ENCODE data around the gene GIMAP5.
"Not testable (repeated sequence)": the region's sequence is repeated elsewhere in the genome, so short reads cannot be mapped to it uniquely, and the experiment has no call there.

The GIMAP5 gene

DNA sequence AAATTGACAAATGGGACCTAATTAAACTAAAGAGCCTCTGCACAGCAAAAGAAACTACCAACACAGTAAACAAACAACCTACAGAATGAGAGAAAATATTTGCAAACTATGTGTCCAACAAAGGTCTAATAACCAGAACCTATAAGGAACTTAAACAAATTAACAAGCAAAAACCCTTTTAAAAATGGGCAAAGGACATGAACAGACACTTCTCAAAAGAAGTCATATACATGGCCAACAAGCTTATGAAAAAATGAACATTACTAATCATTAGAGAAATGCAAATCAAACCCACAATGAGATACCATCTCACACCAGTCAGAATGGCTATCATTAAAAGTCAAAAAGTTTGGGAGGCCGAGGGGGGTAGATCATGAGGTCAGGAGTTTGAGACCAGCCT lies 36.9 kb downstream of the GIMAP5 start:
- DNase-seq (ENCODE audit: low spot score) = not testable (repeated sequence)

- no peak for DNase-seq (ENCODE audit: low spot score)
Observed at GRCh38 chr7:150778014-150778737, 41.0 kb downstream of the GIMAP5 start.

DNA sequence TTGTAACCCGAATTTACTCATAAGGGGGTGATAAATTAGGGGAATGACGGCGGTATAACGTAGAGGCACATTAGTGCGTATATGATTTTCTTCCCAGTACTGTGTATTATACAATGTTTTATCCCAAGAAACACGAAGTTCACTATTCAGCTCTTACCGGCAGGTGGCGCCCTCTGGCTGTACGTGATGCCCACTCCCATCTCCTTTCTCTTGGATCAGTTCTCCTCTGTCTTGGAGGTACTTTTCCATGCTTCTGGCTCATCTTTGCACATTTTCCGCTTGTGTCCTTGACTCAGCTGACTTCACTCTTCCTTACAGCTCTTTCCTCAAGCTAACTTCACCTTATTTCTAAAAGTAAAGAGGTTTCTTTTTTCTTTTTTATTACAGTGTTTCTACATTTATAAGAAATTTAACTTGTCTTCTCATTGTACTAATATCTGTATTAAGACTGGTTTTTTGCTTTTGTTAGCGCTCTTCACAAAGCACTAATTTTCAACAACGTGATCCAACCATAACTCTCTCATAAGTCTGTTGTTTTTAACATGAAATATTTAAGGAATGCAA lies 41.6 kb downstream of the GIMAP5 start:
- peak; percentile 55 for DNase-seq (ENCODE audit: low spot score)

GRCh38 chr7:150780292-150780691 lies 43.1 kb downstream of the GIMAP5 start:
- no peak for DNase-seq (ENCODE audit: low spot score)

GRCh38 chr7:150781103-150781502 lies 43.9 kb downstream of the GIMAP5 start:
- DNase-seq (ENCODE audit: low spot score) = no peak

DNA sequence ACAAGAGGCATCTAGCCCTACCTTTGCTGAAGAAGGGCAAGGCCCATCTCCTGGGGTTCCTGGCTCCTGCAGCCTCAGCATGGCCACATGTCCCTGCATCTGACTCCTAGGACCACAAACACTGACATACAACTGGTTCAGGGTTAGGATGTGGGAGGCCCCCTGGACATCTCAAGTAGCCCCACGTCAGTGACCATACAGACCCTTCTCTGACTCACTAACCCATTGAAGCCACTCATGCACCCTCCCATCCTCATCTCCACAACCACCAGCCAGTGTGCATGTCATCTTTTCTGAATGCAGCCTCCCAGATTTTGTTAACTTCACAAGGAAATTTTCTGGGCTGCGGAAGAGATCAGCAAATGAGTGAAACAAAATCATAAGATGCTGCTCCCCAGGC lies 44.7 kb downstream of the GIMAP5 start:
- no peak for DNase-seq (ENCODE audit: low spot score)

DNA sequence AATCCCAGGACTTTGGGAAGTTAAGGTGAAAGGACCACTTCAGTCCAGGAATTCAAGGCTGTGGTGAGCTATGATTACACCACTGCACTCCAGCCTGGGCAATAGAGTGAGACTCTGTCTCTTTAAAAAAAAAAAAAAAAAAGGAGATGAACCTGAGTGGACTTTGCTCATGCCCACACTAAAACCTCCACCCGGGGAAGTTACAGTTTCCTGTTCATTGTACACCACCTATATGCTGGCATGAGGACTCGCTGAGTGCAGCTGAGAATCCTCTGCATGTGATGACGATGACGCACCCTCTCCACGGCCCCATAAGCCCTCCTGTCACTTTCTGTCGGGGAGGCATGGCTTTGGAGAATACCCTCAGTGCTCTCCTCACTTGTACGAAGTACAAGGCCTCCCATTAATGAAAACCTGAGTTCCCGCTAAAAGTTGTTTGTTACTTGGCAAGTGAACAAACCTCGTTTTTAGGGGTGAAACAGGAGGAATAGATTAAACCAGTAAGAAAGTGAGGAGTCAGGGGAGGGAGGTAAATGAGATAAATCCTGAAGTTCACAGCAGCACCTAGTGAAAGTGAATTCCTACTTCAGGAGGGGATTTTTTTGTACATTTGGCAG lies 47.0 kb downstream of the GIMAP5 start:
- no peak for DNase-seq (ENCODE audit: low spot score)

GRCh38 chr7:150784954-150785353 lies 47.7 kb downstream of the GIMAP5 start:
- DNase-seq (ENCODE audit: low spot score) = no peak

DNA sequence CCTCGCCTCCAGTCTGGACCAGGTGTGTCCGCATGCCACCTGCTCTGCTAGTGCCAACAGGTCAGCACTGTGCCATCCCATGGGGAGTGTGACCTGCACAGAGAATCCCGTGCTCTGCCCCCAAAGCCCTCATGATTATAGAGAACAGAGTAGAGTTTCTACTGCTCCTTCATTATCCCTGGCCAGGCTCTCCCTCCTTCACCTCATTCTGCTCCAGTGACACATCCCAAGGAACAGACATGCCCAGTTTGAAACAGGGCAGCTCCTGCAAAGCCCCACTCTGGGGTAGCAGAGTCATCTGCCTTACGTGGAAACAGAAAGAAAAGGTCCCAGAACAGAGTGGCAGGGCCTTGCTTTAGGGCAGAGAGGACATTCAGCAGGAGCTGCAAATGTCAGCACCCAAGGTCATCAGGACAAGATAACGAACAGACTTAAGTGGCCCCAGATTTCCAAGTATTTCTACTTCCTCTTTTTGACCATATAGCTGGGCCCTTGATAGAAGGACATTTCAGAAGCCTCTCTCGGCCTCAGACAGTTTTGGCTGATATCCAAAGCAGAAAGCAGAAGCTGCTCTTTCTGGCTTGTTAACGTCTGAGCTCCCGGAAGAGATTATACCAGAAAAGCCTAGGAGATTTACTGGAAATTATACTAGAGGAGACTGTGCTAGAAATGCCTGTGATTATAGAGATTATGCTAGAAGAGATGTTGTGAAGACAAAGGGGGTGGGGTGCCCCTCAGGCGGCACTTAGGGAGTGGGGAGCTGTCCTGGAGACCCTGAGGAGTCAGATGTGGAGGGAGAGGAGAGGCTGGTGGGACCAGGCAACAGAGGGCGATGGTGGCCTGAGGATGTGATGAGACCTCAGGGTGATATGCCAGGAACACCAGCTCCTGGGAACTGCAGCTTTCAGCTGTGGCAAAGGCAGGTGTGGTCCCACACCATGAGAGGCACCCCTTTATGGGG lies 50.4 kb downstream of the GIMAP5 start:
- no peak for DNase-seq (ENCODE audit: low spot score)

GRCh38 chr7:150788474-150789269 lies 51.5 kb downstream of the GIMAP5 start:
- DNase-seq (ENCODE audit: low spot score) = no peak

DNA sequence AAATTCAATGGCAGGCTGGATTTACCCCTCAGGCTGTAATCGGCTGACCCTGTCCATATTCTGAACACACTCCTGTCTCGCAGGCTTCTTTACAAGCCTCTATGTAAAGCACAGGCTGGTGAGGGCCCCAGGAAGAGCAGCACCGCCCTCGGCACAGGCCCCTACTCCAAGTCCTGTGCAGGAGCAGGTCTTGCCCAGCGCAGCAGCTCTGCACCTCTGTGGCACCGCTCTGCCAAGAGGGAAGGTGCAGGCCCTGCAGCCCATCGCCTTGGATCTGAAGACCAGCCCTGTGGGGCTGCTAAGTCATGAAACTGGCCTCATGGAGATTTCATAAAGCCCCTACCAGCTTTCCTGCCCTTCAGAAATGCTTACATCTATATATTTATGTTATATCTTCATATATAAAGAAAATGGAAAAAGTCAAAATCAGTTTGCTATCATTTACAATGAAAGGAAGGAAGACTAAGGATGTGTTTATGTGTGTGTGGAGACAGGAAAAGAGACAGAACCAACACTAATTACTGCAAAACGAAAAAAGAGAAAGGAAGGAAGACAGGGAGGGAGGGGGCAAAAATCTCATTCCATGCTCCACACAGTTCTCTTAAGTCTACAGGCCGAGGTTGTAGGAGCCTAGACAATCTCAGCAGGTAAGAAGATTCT lies 53.3 kb downstream of the GIMAP5 start:
- DNase-seq (ENCODE audit: low spot score) = no peak

DNA sequence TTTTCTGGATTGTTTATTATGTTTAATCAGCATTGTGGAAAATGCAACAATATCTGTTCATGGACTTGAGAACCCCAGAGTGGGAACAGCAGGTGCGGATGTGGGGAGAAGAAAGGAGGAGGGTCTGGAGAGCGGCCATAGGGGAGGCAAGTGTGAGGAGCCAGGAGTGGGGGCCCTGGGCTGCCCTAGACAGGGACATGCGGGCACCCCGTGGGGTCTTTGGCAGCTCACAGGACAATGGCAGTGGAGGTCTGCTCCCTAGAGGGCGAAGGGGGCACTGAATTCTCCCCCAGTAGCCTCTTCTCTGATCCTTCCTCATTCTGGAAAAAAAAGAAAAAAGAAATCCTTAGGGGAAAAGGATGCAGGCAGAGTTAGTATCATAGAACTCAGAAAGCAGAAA lies 54.1 kb downstream of the GIMAP5 start:
- DNase-seq (ENCODE audit: low spot score) = no peak

- no peak for DNase-seq (ENCODE audit: low spot score)
Observed at GRCh38 chr7:150791746-150792452, 54.7 kb downstream of the GIMAP5 start.

Measured in hematopoietic multipotent progenitor cell treated with erythropoietin and hydrocortisone succinate and interleukin-3 and kit ligand, for 17 days (in vitro differentiated cells).